C4-2B (cell line): ENCODE measurements around the gene KCNIP4.

Experiments
- H3K27ac ChIP-seq: fragments of 450-650 bp; 2 replicates; pipeline ENCODE4 v1.5.1; 2017
- ZFX ChIP-seq: fragments of 450-650 bp; IDR thresholded peaks from 2 replicates; pipeline ENCODE4 v1.6.1; 2017
- TF ChIP-seq, protein P1 (sequence below): fragments of 450-650 bp; conservative IDR thresholded peaks from 2 replicates; pipeline ENCODE4 v1.5.1; 2017; ENCODE audit warnings: mild to moderate bottlenecking

Gene KCNIP4

DNA sequence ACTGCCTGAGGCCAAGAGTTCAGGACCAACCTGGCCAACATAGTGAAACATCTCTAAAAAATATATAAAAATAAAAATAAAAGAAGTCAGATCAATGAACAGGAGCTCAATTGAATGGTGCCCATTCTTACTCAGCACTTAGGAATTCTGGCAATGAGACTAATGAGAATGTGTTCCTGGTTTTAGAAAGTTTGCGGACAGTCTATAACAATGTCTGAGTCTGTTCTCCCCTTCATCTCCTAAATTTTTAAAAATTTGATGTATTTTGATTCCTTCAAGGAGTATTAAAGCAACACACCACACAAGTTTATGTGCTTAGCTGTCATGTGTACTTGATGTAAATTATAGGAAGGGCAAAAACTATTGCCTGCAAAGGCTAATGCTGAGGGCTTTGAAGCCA, 30.6 kb upstream of the KCNIP4 start:
- no peak overlapping the region for H3K27ac ChIP-seq
- no peak for TF ChIP-seq ZFX
- TF ChIP-seq, protein P1, sequence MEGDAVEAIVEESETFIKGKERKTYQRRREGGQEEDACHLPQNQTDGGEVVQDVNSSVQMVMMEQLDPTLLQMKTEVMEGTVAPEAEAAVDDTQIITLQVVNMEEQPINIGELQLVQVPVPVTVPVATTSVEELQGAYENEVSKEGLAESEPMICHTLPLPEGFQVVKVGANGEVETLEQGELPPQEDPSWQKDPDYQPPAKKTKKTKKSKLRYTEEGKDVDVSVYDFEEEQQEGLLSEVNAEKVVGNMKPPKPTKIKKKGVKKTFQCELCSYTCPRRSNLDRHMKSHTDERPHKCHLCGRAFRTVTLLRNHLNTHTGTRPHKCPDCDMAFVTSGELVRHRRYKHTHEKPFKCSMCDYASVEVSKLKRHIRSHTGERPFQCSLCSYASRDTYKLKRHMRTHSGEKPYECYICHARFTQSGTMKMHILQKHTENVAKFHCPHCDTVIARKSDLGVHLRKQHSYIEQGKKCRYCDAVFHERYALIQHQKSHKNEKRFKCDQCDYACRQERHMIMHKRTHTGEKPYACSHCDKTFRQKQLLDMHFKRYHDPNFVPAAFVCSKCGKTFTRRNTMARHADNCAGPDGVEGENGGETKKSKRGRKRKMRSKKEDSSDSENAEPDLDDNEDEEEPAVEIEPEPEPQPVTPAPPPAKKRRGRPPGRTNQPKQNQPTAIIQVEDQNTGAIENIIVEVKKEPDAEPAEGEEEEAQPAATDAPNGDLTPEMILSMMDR: no peak

DNA sequence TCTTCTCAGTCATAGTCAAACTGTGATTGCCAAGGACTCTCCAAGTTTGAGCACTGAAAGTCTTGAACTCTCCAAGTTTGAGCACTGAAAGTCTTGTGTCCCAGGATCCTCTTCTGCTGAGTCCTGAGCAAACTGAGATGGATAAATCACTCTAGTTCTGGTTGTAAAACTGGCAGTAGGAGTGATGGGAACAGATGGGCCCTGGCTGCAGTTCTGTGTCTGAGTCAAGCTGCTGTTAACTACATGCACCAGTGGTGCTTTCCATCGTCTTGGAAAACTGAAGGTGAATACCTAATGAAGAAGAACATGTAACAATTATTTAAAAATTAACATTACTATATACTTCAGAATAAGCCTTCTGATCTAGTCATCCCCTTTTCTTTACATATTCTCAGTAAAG, 27.6 kb upstream of the KCNIP4 start:
- H3K27ac ChIP-seq: no peak overlapping the region
- TF ChIP-seq, protein P1: no peak
- no peak for TF ChIP-seq ZFX

DNA sequence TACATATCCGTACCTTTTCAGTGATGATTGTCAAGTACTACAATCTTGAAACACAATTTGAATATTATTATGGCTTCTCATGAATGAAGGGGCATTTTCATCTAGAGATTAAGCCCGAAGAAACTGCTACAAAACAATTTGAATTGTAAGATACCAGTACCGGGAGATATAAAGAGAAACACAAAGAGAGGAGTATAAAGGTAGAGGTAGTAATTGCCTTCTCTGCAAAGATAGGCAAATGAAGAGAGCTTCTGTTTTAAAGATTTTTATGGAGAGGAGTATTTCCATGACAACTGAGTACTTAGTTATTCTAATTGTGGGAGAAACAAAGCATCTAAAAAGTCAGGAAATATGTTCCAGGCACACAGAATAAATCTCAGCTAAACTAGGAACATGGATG, 25.3 kb upstream of the KCNIP4 start:
- no peak overlapping the region for H3K27ac ChIP-seq
- TF ChIP-seq, protein P1: no peak
- TF ChIP-seq ZFX: no peak

DNA sequence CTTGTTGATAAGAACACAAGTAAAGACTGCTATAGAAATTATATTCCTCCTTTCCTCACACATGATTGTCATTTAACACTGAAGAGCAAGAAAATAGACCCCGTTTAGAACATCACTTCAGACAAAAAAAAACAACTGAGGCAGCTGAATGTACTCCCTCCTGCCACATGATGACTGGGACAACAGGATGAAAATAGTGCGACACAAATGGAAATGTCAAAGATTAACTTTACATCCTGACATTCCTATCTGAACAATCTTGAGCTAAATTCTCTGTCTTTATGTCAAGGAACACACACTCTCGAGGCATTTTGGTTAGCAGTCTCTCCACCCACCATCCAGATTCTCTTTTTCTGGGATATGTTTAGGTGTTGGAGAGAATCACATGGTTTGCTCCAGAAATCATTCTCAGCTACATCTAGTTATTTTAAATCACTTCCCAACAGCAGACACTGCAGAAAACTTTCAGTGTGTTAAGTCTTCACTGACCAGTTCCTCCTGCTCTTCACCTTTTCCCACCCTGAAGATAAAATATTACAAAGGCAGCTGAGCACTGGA, 16.3 kb upstream of the KCNIP4 start:
- TF ChIP-seq, protein P1: no peak
- no peak for TF ChIP-seq ZFX
- no peak overlapping the region for H3K27ac ChIP-seq

DNA sequence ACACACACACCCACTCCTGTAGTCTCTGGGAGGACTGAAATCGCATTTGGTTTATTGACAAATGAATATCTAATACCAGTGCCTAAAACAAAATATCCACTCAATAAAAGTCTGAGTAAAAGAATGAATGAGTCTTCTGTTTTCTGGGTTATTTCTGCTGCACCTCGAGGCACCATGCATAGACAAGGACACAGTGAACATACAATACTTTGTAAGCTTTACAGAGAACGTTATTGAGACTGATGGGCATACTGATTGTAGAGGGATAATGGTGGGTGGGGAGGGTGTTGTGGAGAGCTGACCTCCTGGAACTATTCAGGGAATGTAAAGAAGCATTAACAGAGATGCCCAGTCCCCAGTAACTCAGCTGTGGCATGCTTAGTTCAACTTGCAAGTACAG, 14.1 kb upstream of the KCNIP4 start:
- H3K27ac ChIP-seq: no peak overlapping the region
- no peak for TF ChIP-seq ZFX
- TF ChIP-seq, protein P1: no peak

DNA sequence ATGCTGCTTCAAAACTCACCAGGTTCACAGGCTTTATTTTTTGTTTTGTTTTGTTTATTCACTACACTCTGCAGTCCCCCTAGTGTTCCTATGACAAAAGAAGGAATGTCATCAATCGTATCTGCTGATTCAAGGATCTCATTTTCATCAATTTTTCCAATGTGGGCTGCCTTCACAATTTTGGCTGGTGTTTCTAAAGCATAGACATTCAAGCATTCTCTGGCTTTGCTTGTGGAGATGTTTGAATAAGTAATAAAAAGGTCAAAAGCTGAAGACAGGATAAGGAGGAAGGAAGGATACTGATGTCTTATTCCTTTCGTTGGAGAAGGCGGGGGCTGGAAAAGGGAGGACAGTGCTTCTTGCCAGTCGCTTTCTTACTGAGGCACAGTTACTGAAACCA, 12.2 kb upstream of the KCNIP4 start:
- no peak overlapping the region for H3K27ac ChIP-seq
- TF ChIP-seq, protein P1: no peak
- TF ChIP-seq ZFX: no peak

DNA sequence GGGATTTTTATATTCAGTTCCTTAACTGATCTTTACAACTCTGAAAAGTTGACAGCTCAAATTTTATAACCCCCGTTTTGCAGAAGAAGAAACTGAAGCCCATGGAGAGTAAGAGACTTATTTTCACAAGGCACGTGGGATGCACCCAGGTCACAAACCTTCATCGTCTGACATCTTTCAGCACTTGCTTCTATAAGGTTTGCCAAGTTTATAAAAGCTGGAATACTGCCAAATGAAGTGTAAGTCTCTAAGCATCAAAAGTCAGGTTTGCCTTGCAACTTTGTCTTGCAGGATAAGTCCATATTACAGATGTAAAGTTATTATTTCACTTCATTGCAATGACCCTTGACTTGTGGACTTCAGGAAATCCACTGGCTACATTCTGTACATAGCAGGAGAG, 6.3 kb upstream of the KCNIP4 start:
- H3K27ac ChIP-seq: no peak overlapping the region
- TF ChIP-seq ZFX: no peak
- TF ChIP-seq, protein P1: no peak
